ENCODE results near the gene AADAT.

Gene AADAT

GRCh38 chr4:170057866-170058265 lies 31.9 kb downstream of the AADAT start:
- H4K8ac ChIP-seq (ENCODE audit: low read depth, low read length), result no peak overlapping the region
- DNase-seq, result no peak
- no peak overlapping the region for H3K18ac ChIP-seq (ENCODE audit: low read length)
- no peaks in the 10 kb centered on the region for H3K4me1 ChIP-seq (ENCODE audit: control insufficient read depth in 1 of 2, insufficient read depth in 2 of 2, low read length in 2 of 2)
- no peak overlapping the region for H3K14ac ChIP-seq (ENCODE audit: low read length)
- H2AK5ac ChIP-seq (ENCODE audit: low read length), result no peak overlapping the region
- no peak overlapping the region for H2BK12ac ChIP-seq (ENCODE audit: low read length)
- WGBS (ENCODE audit: extremely low coverage, insufficient coverage, insufficient read length), result no CpG with 5 or more reads among the region's 4 CpGs
- no peak overlapping the region for H2BK5ac ChIP-seq (ENCODE audit: low read depth, low read length, poor library complexity)
- no peaks in the 10 kb centered on the region for H3K9me3 ChIP-seq (ENCODE audit: insufficient read depth, low read depth, low read length)
- H3K36me3 ChIP-seq (ENCODE audit: control insufficient read depth in 1 of 2, insufficient read depth in 2 of 2, low read length in 2 of 2), result peaks cover 6 to 9% of the 10 kb centered on the region in 2 experiments
- no peaks in the 10 kb centered on the region for H3K27me3 ChIP-seq (ENCODE audit: insufficient read depth, low read length)
- no peak overlapping the region for H4K12ac ChIP-seq (ENCODE audit: low read depth, low read length)
- no peak overlapping the region for H2BK120ac ChIP-seq (ENCODE audit: insufficient read depth, low read length, poor library complexity)
- H3K79me2 ChIP-seq (ENCODE audit: control insufficient read depth, insufficient read depth, low read length, poor library complexity), result no peaks in the 10 kb centered on the region
- H4K91ac ChIP-seq (ENCODE audit: low read depth, low read length), result no peak overlapping the region
- no peak overlapping the region for H3K4me3 ChIP-seq (ENCODE audit: low read depth, low read length)
- H3K4ac ChIP-seq (ENCODE audit: low read depth, low read length), result no peak overlapping the region
- H3K79me1 ChIP-seq (ENCODE audit: low read length), result no peaks in the 10 kb centered on the region
- H3K9ac ChIP-seq (ENCODE audit: low read length), result no peak overlapping the region
- H2AFZ ChIP-seq (ENCODE audit: insufficient read depth, low read length, poor library complexity), result no peak overlapping the region
- no peak overlapping the region for H3K4me2 ChIP-seq (ENCODE audit: low read length)
- no peak overlapping the region for H3K23ac ChIP-seq (ENCODE audit: low read length)
- no peak overlapping the region for H3K27ac ChIP-seq (ENCODE audit: low read depth, low read length)

GRCh38 chr4:170052919-170053318 lies 36.8 kb downstream of the AADAT start:
- DNase-seq, result no peak
- Histone ChIP-seq H3K79me1 (ENCODE audit: low read length) (no peaks in the 10 kb centered on the region), H3K4me1 (ENCODE audit: control insufficient read depth in 1 of 2, insufficient read depth in 2 of 2, low read length in 2 of 2) (no peaks in the 10 kb centered on the region), H3K79me2 (ENCODE audit: control insufficient read depth, insufficient read depth, low read length, poor library complexity) (no peaks in the 10 kb centered on the region), H4K12ac (ENCODE audit: low read depth, low read length) (no peak overlapping the region), H2BK120ac (ENCODE audit: insufficient read depth, low read length, poor library complexity) (no peak overlapping the region), H3K27me3 (ENCODE audit: insufficient read depth, low read length) (no peaks in the 10 kb centered on the region), H2AFZ (ENCODE audit: insufficient read depth, low read length, poor library complexity) (no peak overlapping the region), H3K4ac (ENCODE audit: low read depth, low read length) (no peak overlapping the region), H3K14ac (ENCODE audit: low read length) (no peak overlapping the region), H3K23ac (ENCODE audit: low read length) (no peak overlapping the region), H3K27ac (ENCODE audit: low read depth, low read length) (no peak overlapping the region), H3K9me3 (ENCODE audit: insufficient read depth, low read depth, low read length) (no peaks in the 10 kb centered on the region), H3K36me3 (ENCODE audit: control insufficient read depth in 1 of 2, insufficient read depth in 2 of 2, low read length in 2 of 2) (peaks cover 2% of the 10 kb centered on the region in 2 experiments), H2BK12ac (ENCODE audit: low read length) (no peak overlapping the region), H3K4me2 (ENCODE audit: low read length) (no peak overlapping the region), H2AK5ac (ENCODE audit: low read length) (no peak overlapping the region), H3K18ac (ENCODE audit: low read length) (no peak overlapping the region), H3K9ac (ENCODE audit: low read length) (no peak overlapping the region), H4K8ac (ENCODE audit: low read depth, low read length) (no peak overlapping the region), H2BK5ac (ENCODE audit: low read depth, low read length, poor library complexity) (no peak overlapping the region), H4K91ac (ENCODE audit: low read depth, low read length) (no peak overlapping the region), H3K4me3 (ENCODE audit: low read depth, low read length) (no peak overlapping the region)
- no CpG with 5 or more reads among the region's 5 CpGs for WGBS (ENCODE audit: extremely low coverage, insufficient coverage, insufficient read length)

- Histone ChIP-seq H4K12ac (ENCODE audit: low read depth, low read length) (no peak overlapping the region), H4K8ac (ENCODE audit: low read depth, low read length) (no peak overlapping the region), H2AFZ (ENCODE audit: insufficient read depth, low read length, poor library complexity) (no peak overlapping the region), H3K23ac (ENCODE audit: low read length) (no peak overlapping the region), H3K4me1 (ENCODE audit: control insufficient read depth in 1 of 2, insufficient read depth in 2 of 2, low read length in 2 of 2) (no peaks in the 10 kb centered on the region), H3K9ac (ENCODE audit: low read length) (no peak overlapping the region), H3K4me2 (ENCODE audit: low read length) (no peak overlapping the region), H3K79me1 (ENCODE audit: low read length) (no peaks in the 10 kb centered on the region), H3K27me3 (ENCODE audit: insufficient read depth, low read length) (no peaks in the 10 kb centered on the region), H3K9me3 (ENCODE audit: insufficient read depth, low read depth, low read length) (no peaks in the 10 kb centered on the region), H2BK5ac (ENCODE audit: low read depth, low read length, poor library complexity) (no peak overlapping the region), H3K36me3 (ENCODE audit: control insufficient read depth in 1 of 2, insufficient read depth in 2 of 2, low read length in 2 of 2) (no peaks in the 10 kb centered on the region), H2AK5ac (ENCODE audit: low read length) (no peak overlapping the region), H3K14ac (ENCODE audit: low read length) (no peak overlapping the region), H3K18ac (ENCODE audit: low read length) (no peak overlapping the region), H3K27ac (ENCODE audit: low read depth, low read length) (no peak overlapping the region), H2BK12ac (ENCODE audit: low read length) (no peak overlapping the region), H3K4ac (ENCODE audit: low read depth, low read length) (no peak overlapping the region), H3K79me2 (ENCODE audit: control insufficient read depth, insufficient read depth, low read length, poor library complexity) (no peaks in the 10 kb centered on the region), H2BK120ac (ENCODE audit: insufficient read depth, low read length, poor library complexity) (no peak overlapping the region), H4K91ac (ENCODE audit: low read depth, low read length) (no peak overlapping the region), H3K4me3 (ENCODE audit: low read depth, low read length) (no peak overlapping the region)
- no CpG with 5 or more reads among the region's 2 CpGs for WGBS (ENCODE audit: extremely low coverage, insufficient coverage, insufficient read length)
- DNase-seq, result no peak
These were observed 38.4 kb downstream of the AADAT start for GRCh38 chr4:170051402-170051801.

- H2BK120ac ChIP-seq (ENCODE audit: insufficient read depth, low read length, poor library complexity), result no peak overlapping the region
- no peaks in the 10 kb centered on the region for H3K36me3 ChIP-seq (ENCODE audit: control insufficient read depth in 1 of 2, insufficient read depth in 2 of 2, low read length in 2 of 2)
- H2AFZ ChIP-seq (ENCODE audit: insufficient read depth, low read length, poor library complexity), result no peak overlapping the region
- no peak overlapping the region for H3K27ac ChIP-seq (ENCODE audit: low read depth, low read length)
- no peak overlapping the region for H3K4me3 ChIP-seq (ENCODE audit: low read depth, low read length)
- peak in 1 of 2 donors; percentile 18 for DNase-seq
- H2AK5ac ChIP-seq (ENCODE audit: low read length), result no peak overlapping the region
- no peak overlapping the region for H2BK5ac ChIP-seq (ENCODE audit: low read depth, low read length, poor library complexity)
- no peak overlapping the region for H4K8ac ChIP-seq (ENCODE audit: low read depth, low read length)
- H4K91ac ChIP-seq (ENCODE audit: low read depth, low read length), result no peak overlapping the region
- no peak overlapping the region for H3K18ac ChIP-seq (ENCODE audit: low read length)
- no peaks in the 10 kb centered on the region for H3K79me1 ChIP-seq (ENCODE audit: low read length)
- no peaks in the 10 kb centered on the region for H3K4me1 ChIP-seq (ENCODE audit: control insufficient read depth in 1 of 2, insufficient read depth in 2 of 2, low read length in 2 of 2)
- H3K79me2 ChIP-seq (ENCODE audit: control insufficient read depth, insufficient read depth, low read length, poor library complexity), result no peaks in the 10 kb centered on the region
- H3K4me2 ChIP-seq (ENCODE audit: low read length), result no peak overlapping the region
- WGBS (ENCODE audit: extremely low coverage, insufficient coverage, insufficient read length), result no CpG with 5 or more reads among the region's 6 CpGs
- no peak overlapping the region for H3K14ac ChIP-seq (ENCODE audit: low read length)
- no peak overlapping the region for H3K23ac ChIP-seq (ENCODE audit: low read length)
- no peak overlapping the region for H3K9ac ChIP-seq (ENCODE audit: low read length)
- H2BK12ac ChIP-seq (ENCODE audit: low read length), result no peak overlapping the region
- H4K12ac ChIP-seq (ENCODE audit: low read depth, low read length), result no peak overlapping the region
- no peaks in the 10 kb centered on the region for H3K27me3 ChIP-seq (ENCODE audit: insufficient read depth, low read length)
- H3K4ac ChIP-seq (ENCODE audit: low read depth, low read length), result no peak overlapping the region
- no peaks in the 10 kb centered on the region for H3K9me3 ChIP-seq (ENCODE audit: insufficient read depth, low read depth, low read length)
These were observed 40.0 kb downstream of the AADAT start for GRCh38 chr4:170049766-170050165.

Data from trophoblast cell (in vitro differentiated cells and primary cell).